Measurements from ENCODE around the gene GSTP1.
"Not testable (repeated sequence)": the region's sequence is repeated elsewhere in the genome, so short reads cannot be mapped to it uniquely, and the experiment has no call there.

GRCh38 chr11:67620621-67621020 lies 37.0 kb downstream of the GSTP1 start:
- TF ChIP-seq CTCF (IDR thresholded peaks at IDR 0.05); SIN3A (IDR thresholded peaks at IDR 0.05; ENCODE audit: borderline replicate concordance, insufficient read depth, low read depth, low read length); REST (IDR thresholded peaks at IDR 0.05; ENCODE audit: insufficient read depth in 1 of 2, low read depth in 2 of 2, low read length in 1 of 2): not testable (repeated sequence)
